SK-N-SH (cell line): ENCODE data around the gene DDX41.

Experiments used
- FOSL2 ChIP-seq: IDR thresholded peaks from 2 replicates; pipeline ENCODE4 v1.4.0; 2012; ENCODE audit warnings: low read depth, mild to moderate bottlenecking, moderate library complexity, borderline replicate concordance
- FOXM1 ChIP-seq: IDR thresholded peaks from 2 replicates; pipeline ENCODE4 v1.4.0; 2012; ENCODE audit warnings: low read depth, mild to moderate bottlenecking
- TF ChIP-seq, protein P1 (sequence below): fragments of 200-600 bp; sonication (generic); IDR thresholded peaks from 2 replicates; pipeline ENCODE4 v1.6.1; 2017; ENCODE audit warnings: antibody characterized with exemption, mild to moderate bottlenecking, moderate library complexity

DNA sequence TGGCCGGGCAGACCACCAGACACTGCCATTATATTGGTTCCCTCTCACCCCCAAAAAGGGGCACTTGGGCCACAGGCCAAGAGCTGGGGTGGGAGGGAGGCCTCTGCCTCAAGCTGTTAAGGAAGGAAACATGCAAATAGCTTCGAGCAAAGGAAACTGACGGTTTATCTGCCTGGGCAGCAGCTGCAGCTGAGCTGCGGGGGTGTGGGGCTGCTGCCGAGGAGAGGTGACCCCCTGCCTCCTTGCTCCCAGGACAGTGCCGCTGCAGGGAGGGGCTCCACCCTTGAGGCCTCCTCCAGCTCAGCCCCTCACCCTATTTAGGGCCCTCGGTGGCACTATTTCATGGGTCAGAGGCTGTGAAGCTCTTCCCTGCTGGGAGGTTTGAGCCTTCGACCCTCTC is 7.9 kb downstream of the DDX41 start:
- no peak for TF ChIP-seq FOXM1
- no peak for TF ChIP-seq FOSL2
- TF ChIP-seq, protein P1, sequence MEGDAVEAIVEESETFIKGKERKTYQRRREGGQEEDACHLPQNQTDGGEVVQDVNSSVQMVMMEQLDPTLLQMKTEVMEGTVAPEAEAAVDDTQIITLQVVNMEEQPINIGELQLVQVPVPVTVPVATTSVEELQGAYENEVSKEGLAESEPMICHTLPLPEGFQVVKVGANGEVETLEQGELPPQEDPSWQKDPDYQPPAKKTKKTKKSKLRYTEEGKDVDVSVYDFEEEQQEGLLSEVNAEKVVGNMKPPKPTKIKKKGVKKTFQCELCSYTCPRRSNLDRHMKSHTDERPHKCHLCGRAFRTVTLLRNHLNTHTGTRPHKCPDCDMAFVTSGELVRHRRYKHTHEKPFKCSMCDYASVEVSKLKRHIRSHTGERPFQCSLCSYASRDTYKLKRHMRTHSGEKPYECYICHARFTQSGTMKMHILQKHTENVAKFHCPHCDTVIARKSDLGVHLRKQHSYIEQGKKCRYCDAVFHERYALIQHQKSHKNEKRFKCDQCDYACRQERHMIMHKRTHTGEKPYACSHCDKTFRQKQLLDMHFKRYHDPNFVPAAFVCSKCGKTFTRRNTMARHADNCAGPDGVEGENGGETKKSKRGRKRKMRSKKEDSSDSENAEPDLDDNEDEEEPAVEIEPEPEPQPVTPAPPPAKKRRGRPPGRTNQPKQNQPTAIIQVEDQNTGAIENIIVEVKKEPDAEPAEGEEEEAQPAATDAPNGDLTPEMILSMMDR, result no peak
